SH-SY5Y (cell line): ENCODE results near the gene SH2D7.

Experiments used
- GATA2 ChIP-seq: IDR thresholded peaks from 2 replicates; pipeline ENCODE4 v1.6.1; 2011; ENCODE audit warnings: mild to moderate bottlenecking, low read depth, low read length
- GATA3 ChIP-seq: IDR thresholded peaks from 2 replicates; pipeline ENCODE4 v1.6.1; 2011; ENCODE audit warnings: low read depth, mild to moderate bottlenecking, low read length, moderate library complexity

The SH2D7 gene

GRCh38 chr15:78092261-78093041, at the start of gene SH2D7:
TSS of gene SH2D7 (plus strand) at chr15:78092561. CDS start at chr15:78092585, 24 bp downstream.
- no peak for TF ChIP-seq GATA2
- TF ChIP-seq GATA3: no peak

DNA sequence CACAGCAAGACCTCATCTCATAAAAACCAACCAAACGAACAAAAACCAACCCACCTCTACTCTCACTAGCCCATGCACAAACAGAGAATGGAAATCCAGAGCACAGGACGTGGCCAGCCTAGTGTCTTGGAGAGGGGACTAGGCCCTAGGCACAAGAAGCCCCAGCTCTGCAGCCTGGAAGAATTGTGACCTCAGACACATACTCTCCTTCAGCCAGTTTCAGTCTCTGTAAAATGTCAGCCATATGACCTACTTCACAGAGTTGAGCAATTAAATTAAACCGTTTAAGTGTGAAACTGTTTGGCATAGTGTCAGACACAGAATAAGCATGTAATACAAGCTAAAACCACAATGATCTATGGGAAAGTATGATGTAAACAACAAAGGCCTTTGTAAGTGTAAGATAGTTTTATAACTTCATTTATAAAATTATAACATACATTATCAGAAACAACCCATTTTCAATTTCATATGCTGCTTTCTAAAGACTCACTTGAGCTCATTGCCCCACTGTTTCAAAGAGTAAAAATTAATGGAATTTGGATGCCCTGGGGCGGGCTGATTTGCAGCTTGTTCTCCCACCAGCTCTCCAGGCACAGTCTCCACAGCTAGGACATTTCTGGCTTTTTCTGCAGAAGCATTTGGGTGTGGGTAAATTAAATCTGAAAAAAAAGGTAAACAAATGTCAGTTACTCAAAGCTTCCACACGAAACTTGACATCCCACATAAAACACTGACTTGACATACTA, 47.8 kb upstream of the SH2D7 start:
- TF ChIP-seq GATA2: no peak
- TF ChIP-seq GATA3: no peak

- TF ChIP-seq GATA3: no peak
- TF ChIP-seq GATA2: no peak
Observed at GRCh38 chr15:78045189-78045588, 47.2 kb upstream of the SH2D7 start.

DNA sequence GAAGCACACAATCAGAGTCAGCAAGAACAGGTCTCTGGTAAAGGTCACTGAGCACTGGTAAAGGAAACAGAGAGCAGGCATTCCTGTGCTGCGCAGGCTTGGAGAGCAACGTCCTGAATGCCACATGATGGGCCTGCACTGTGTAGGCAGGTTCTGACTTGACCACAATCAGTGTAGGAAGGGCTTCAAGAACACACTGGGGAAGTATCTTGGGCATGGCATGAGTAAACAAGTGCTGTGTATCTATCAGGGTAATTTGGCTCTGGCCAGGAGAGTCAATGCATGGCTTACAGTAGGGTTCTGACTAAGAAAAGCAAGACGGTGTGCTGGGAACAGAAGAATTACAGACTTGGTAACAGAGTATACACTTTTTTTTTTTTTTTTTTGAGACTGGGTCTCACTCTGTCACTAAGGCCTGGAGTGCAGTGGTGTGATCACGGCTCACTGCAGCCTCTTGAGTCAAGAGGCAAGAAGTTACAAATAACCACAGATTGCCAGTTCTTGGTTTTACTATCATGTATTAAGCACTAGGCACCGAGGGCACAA, 45.5 kb upstream of the SH2D7 start:
- TF ChIP-seq GATA2 (no peak), GATA3 (no peak)

- TF ChIP-seq GATA3: no peak
- no peak for TF ChIP-seq GATA2
Observed at GRCh38 chr15:78047761-78048627, 44.4 kb upstream of the SH2D7 start.

DNA sequence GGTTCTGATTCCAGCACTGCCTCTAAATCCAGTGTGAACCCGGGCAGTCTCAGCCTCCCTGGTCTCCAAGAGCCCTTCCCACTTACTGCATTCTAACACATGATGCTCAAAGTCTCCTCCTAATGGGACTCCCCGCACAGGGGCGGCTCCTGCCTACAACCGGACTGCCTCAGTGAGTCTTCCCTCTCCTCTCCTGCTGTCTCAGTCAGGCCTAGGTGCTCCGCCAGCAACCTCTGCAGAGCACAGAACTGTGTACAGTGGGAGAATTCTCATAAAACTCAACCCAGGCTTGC, 43.8 kb upstream of the SH2D7 start:
- TF ChIP-seq GATA3 (no peak), GATA2 (no peak)

DNA sequence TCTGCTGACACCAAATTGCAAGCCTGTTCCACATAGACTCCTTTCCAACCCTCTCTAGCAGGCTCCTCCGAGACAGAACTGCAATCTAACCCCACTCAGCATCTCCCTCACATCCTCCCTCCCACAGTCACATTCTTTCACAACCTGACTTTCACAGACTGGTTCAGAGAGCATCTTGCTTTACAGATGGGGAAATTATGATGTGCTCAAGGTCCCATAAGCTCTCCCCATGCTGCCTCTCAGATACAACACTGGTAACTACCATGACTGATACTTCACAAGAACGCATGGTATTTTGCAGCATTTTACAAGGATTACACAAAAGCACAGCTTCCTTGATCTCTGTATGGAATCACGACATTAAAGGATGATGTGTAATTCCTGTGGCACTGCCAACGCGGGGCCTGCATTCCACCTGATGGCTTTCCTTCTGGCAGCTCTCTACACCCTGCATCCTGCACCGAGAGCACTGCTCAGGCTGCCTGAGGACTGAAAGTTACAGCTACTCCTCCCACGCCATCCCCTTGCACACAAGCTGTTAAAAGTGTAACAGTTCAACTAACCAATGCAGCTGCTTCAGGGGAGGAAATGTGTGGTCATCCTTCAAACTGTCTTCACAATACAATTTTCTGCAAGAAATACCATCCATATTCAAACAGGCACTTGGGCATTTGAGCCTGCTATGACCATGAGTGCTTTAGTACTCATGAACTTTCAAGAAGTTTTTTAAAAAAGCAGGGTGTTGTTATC, 42.5 kb upstream of the SH2D7 start:
- TF ChIP-seq GATA2 (no peak), GATA3 (no peak)

DNA sequence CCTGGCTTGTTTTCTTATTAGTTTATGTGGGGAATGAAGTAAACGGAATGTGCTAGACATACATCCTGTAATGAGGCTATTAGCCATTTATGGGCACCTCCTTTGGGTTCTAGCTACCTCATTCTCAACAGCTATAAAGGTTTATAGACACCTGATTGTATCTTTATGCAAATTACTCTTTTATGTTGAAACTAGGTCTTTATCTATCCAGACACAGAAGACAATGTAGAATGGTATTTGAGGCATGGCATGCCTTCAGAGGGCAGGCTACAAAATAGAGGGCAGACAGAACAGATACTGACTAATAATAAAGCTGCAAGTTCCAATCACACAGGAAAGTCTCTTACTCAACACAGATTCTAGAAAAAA, 41.9 kb upstream of the SH2D7 start:
- TF ChIP-seq GATA2: no peak
- no peak for TF ChIP-seq GATA3

DNA sequence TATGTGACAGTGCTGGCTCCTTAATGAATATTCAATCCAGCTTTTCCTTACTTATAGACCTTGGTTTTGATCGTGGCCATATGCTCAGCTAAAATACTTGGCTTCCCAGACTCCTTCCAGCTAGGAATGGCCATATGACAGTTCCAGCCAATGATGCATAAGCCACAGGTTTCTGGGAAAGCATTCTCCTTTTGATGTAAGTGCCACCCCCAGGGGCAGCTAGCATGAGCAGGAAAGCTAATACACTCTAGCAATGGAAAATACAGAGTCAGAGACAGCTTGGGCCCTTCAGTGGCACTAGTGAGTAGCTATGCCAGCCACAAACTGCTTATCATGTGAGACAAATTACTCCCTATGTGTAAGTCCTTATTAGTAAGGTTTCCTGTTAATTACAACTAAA, 41.5 kb upstream of the SH2D7 start:
- TF ChIP-seq GATA3 (no peak), GATA2 (no peak)

DNA sequence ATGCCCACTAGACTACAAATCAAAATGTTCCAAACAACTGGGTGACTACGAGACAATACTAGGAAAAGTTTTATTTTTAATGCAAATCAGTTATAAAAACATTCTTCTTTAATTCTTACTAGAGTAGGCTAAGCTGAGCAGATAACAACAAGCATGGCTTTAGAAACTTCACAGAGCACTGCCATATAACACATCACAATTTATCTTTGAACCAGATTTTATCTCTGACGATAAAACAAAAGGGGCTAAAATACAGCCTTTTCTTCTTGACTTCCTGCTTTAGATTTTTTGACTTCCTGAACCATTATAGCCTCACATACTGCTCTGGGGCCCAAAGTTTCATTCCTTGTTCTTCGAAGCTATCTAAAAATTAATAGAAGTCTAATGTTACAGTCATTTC, 40.8 kb upstream of the SH2D7 start:
- TF ChIP-seq GATA3 (no peak), GATA2 (no peak)

DNA sequence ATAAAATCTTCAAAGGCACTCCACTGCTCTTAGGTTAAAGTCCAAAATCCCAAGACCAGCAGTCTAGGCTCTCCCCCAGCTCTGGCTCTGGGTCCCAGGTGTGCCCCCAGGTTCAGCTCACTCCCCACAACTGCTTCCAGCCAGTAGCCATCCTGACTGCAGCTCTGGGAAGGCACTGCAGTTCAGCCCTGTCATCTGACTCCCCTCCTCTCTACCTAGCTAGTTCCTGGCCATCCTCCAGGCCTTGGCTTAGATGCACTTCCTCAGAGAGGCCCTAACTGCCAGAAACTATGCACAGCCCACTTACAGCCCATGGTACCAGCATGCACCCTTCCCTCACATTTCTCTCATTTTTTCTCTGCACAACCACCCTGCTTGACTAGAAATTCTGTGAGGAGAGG, 40.4 kb upstream of the SH2D7 start:
- no peak for TF ChIP-seq GATA3
- TF ChIP-seq GATA2: no peak

DNA sequence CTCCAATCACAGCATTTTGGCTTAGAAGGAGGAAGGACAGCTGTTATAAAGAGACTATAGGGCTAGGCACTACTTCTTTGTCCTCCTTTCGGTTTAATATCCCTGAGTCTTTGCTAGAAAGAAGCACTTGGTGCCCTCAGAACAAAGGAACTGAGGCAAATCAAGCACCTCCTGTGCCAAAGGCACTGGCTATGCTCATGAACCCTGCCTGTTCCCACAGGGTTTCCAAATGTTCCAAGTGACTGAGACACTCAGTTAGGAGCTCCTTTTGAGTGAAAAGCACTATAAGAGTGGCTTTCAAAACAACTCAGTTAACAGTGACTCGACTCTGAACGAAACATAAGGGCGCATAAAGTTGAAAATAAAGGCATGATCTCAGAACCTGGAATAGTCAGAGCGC, 39.8 kb upstream of the SH2D7 start:
- TF ChIP-seq GATA3 (no peak), GATA2 (no peak)

DNA sequence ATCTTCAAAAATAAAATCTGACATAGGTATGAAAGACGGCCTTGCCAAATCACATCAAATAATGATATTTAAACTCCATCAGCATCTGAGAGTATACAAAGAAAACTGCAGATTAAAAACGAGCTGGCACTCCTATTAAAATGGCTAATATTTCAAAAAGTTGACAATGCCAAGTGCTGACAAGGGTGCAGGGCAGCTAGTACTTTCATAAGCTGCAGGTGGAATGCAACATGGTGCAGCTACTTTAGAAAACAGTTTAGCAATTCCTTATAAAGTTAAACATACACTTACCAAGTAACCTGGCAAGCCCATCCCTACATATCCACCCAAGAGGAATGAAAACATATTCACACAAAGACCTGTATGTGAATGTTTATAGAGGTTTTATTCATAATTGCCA, 37.8 kb upstream of the SH2D7 start:
- no peak for TF ChIP-seq GATA2
- no peak for TF ChIP-seq GATA3
